IMR-90 (cell line): ENCODE data around the gene CYGB. TPM values are rescaled to one million over a fixed set of nuclear protein-coding genes. Genes with fewer than 3 reads are reported as not detected.

ENCODE experiments used
- ATAC-seq: fragments of 200-7000 bp; cut with Tn5 transposase; 2 replicates; pipeline ENCODE4 v1.9.1; 2020; ENCODE audit warnings: low read depth, mild to moderate bottlenecking, moderate library complexity
- BruUV-seq: library from RNA; stranded (reverse); fragments of 400-500 nt; replicated peaks from 2 replicates; lab custom pipeline; 2021; lab: Mats Ljungman, UMichigan
- CTCF ChIA-PET: fragments of 300-600 bp; formaldehyde crosslinking; extraction: SDS; loops from one replicate; lab custom pipeline; 2021; ENCODE audit warnings: antibody characterized with exemption; lab: Yijun Ruan, JAX
- POLR2A ChIA-PET: fragments of 300-600 bp; sonication (Branson Sonifier 250); formaldehyde crosslinking; loops from one replicate; lab custom pipeline; 2022; ENCODE audit warnings: antibody characterized with exemption; ENCODE audit not compliant: unreplicated experiment; lab: Charles Lee
- DNase-seq: peaks from one replicate; pipeline ENCODE4 v3.0.0; 2013
- H2AFZ ChIP-seq: replicated peaks from 2 replicates; pipeline ENCODE3; 2013; ENCODE audit warnings: low read length, mild to moderate bottlenecking; ENCODE audit not compliant: poor library complexity
- H2AK5ac ChIP-seq: 2 replicates; pipeline ENCODE4 v1.6.1; 2013; ENCODE audit warnings: low read depth, low read length, inconsistent platforms
- H2AK9ac ChIP-seq: replicated peaks from 2 replicates; pipeline ENCODE3; 2013; ENCODE audit warnings: mild to moderate bottlenecking, low read depth, low read length, moderate library complexity; ENCODE audit not compliant: poor library complexity
- H2BK120ac ChIP-seq: 2 replicates; pipeline ENCODE4 v1.6.1; 2013; ENCODE audit warnings: low read depth, low read length, inconsistent platforms
- H2BK15ac ChIP-seq: 3 replicates; pipeline ENCODE4 v1.6.1; 2013; ENCODE audit warnings: low read depth, low read length, inconsistent platforms
- H2BK20ac ChIP-seq: 2 replicates; pipeline ENCODE4 v1.6.1; 2013; ENCODE audit warnings: low read depth, mild to moderate bottlenecking, inconsistent platforms, low read length, moderate library complexity
- H2BK5ac ChIP-seq: 2 replicates; pipeline ENCODE4 v1.6.1; 2013; ENCODE audit warnings: mild to moderate bottlenecking, low read depth, low read length, inconsistent platforms; ENCODE audit not compliant: poor library complexity, severe bottlenecking
- H3K14ac ChIP-seq: replicated peaks from 2 replicates; pipeline ENCODE4 v1.6.1; 2013; ENCODE audit warnings: low read depth, low read length, inconsistent platforms
- H3K18ac ChIP-seq: 2 replicates; pipeline ENCODE4 v1.6.1; 2013; ENCODE audit warnings: low read depth, low read length, control low read depth
- H3K23ac ChIP-seq: 2 replicates; pipeline ENCODE4 v1.6.1; 2013; ENCODE audit warnings: low read depth, low read length, inconsistent platforms
- H3K27ac ChIP-seq: 2 replicates; pipeline ENCODE4 v1.5.1; 2013; ENCODE audit warnings: mild to moderate bottlenecking, control low read depth, low read length; ENCODE audit not compliant: insufficient read depth
- H3K27me3 ChIP-seq: 2 replicates; pipeline ENCODE4 v1.6.1; 2013; ENCODE audit warnings: low read length; ENCODE audit not compliant: control insufficient read depth, insufficient read depth
- H3K36me3 ChIP-seq: 2 replicates; pipeline ENCODE4 v1.6.1; 2013; ENCODE audit warnings: low read length, mixed read lengths; ENCODE audit not compliant: control insufficient read depth, insufficient read depth
- H3K4ac ChIP-seq: 2 replicates; pipeline ENCODE4 v1.6.1; 2013; ENCODE audit warnings: low read depth, low read length, inconsistent platforms
- H3K4me1 ChIP-seq: 2 replicates; pipeline ENCODE4 v1.6.1; 2013; ENCODE audit warnings: low read length, mixed read lengths; ENCODE audit not compliant: control insufficient read depth, insufficient read depth
- H3K4me2 ChIP-seq: 2 replicates; pipeline ENCODE4 v1.6.1; 2013; ENCODE audit warnings: low read depth, mild to moderate bottlenecking, control low read depth, low read length, moderate library complexity
- H3K4me3 ChIP-seq: 2 replicates; pipeline ENCODE4 v1.5.1; 2013; ENCODE audit warnings: low read depth, mild to moderate bottlenecking, control low read depth, low read length, moderate library complexity; ENCODE audit not compliant: insufficient read depth
- H3K56ac ChIP-seq: 2 replicates; pipeline ENCODE4 v1.6.1; 2013; ENCODE audit warnings: low read length, inconsistent platforms; ENCODE audit not compliant: insufficient read depth; ENCODE audit errors: extremely low read depth
- H3K79me1 ChIP-seq, 2 experiments: 2 replicates each; pipeline ENCODE4 v1.6.1; 2013; ENCODE audit warnings: low read length in 2 of 2, inconsistent platforms in 1 of 2, low read depth in 1 of 2
- H3K9ac ChIP-seq: 2 replicates; pipeline ENCODE4 v1.6.1; 2013; ENCODE audit warnings: low read depth, low read length, control low read depth
- H3K9me1 ChIP-seq: 2 replicates; pipeline ENCODE4 v1.6.1; 2013; ENCODE audit warnings: low read length, inconsistent platforms; ENCODE audit not compliant: insufficient read depth
- H3K9me3 ChIP-seq: 2 replicates; pipeline ENCODE4 v1.6.1; 2013; ENCODE audit warnings: low read length; ENCODE audit not compliant: control insufficient read depth, insufficient read depth
- H4K20me1 ChIP-seq: 2 replicates; pipeline ENCODE4 v1.6.1; 2013; ENCODE audit warnings: low read length, inconsistent platforms; ENCODE audit not compliant: insufficient read depth
- H4K5ac ChIP-seq: 2 replicates; pipeline ENCODE4 v1.6.1; 2013; ENCODE audit warnings: mild to moderate bottlenecking, low read depth, low read length, control low read depth
- H4K8ac ChIP-seq, 2 experiments: 2 replicates each; pipeline ENCODE4 v1.6.1; 2013; ENCODE audit warnings: low read depth in 2 of 2, low read length in 2 of 2, control low read depth in 1 of 2, inconsistent platforms in 1 of 2
- H4K91ac ChIP-seq: 2 replicates; pipeline ENCODE4 v1.6.1; 2013; ENCODE audit warnings: low read depth, low read length, inconsistent platforms; ENCODE audit not compliant: insufficient read depth
- BHLHE40 ChIP-seq: fragments of 150-350 bp; IDR thresholded peaks from 2 replicates; pipeline ENCODE4 v1.6.1; 2016; ENCODE audit warnings: mild to moderate bottlenecking, low read depth, low read length
- CHD1 ChIP-seq: IDR thresholded peaks from 2 replicates; pipeline ENCODE4 v1.6.1; 2012; ENCODE audit warnings: low read depth, low read length, improper control_type of control experiment
- CTCF ChIP-seq: conservative IDR thresholded peaks from 2 replicates; pipeline ENCODE4 v1.5.1; 2012; ENCODE audit warnings: mild to moderate bottlenecking, low read depth, low read length, improper control_type of control experiment
- FOS ChIP-seq: fragments of 150-350 bp; IDR thresholded peaks from 2 replicates; pipeline ENCODE4 v1.6.1; 2016; ENCODE audit warnings: low read depth, low read length
- MAFK ChIP-seq: IDR thresholded peaks from 2 replicates; pipeline ENCODE4 v1.6.1; 2012; ENCODE audit warnings: low read depth, low read length, improper control_type of control experiment
- MAZ ChIP-seq: IDR thresholded peaks from 2 replicates; pipeline ENCODE4 v1.6.1; 2012; ENCODE audit warnings: low read depth, mild to moderate bottlenecking, low read length, improper control_type of control experiment, moderate library complexity, borderline replicate concordance
- MXI1 ChIP-seq: IDR thresholded peaks from 2 replicates; pipeline ENCODE4 v1.6.1; 2012; ENCODE audit warnings: low read depth, mild to moderate bottlenecking, low read length, moderate library complexity, borderline replicate concordance
- NFE2L2 ChIP-seq: fragments of 150-350 bp; IDR thresholded peaks from 2 replicates; pipeline ENCODE4 v1.6.1; 2016; ENCODE audit warnings: low read depth, mild to moderate bottlenecking, low read length
- RAD21 ChIP-seq: IDR thresholded peaks from 2 replicates; pipeline ENCODE4 v1.6.1; 2012; ENCODE audit warnings: low read length, improper control_type of control experiment
- RCOR1 ChIP-seq: IDR thresholded peaks from 2 replicates; pipeline ENCODE4 v1.6.1; 2012; ENCODE audit warnings: mild to moderate bottlenecking, low read length, improper control_type of control experiment; ENCODE audit not compliant: insufficient replicate concordance
- SMC3 ChIP-seq: fragments of 150-350 bp; IDR thresholded peaks from 2 replicates; pipeline ENCODE4 v1.6.1; 2016; ENCODE audit warnings: low read depth, mild to moderate bottlenecking, antibody characterized with exemption, low read length, moderate library complexity
- WGBS, 2 experiments: methylation state at CpG; one replicate each; pipeline versions ENCODE4 v1.1.5 to v1.1.7; 2013; ENCODE audit warnings: missing lambda C conversion rate in 2 of 2; ENCODE audit not compliant: insufficient read length in 1 of 2; ENCODE audit errors: extremely low coverage in 2 of 2; 5-methylcytosine and 5-hydroxymethylcytosine counted together
- dilution Hi-C: fragments of 300-500 bp; cut with HindIII; formaldehyde crosslinking; loops from one replicate; pipeline ENCODE4 v1.14.3; 2018; ENCODE audit warnings: low sequenced_read_pairs; ENCODE audit not compliant: unreplicated experiment
- in situ Hi-C: fragments of 300-500 bp; cut with MboI; formaldehyde crosslinking; loops from 3 replicates; pipeline ENCODE4 v1.14.3; 2019; ENCODE audit warnings: low sequenced_read_pairs, inconsistent platforms, mixed read lengths
- intact Hi-C: fragments of 100-400 bp; cut with micrococcal nuclease; formaldehyde crosslinking; loops from 2 replicates; pipeline ENCODE4 v1.10.0; 2022
- polyA plus RNA-seq, 3 experiments: library from polyadenylated mRNA; depleted of rRNA; stranded (reverse); fragments of >200 nt; gene quantifications; 2 replicates each; pipeline ENCODE4 v1.2.3, GENCODE V29; 2012; ENCODE audit warnings: low replicate concordance in 1 of 3
- total RNA-seq: library from RNA; depleted of rRNA; stranded (reverse); fragments of >200 nt; gene quantifications from 2 replicates; pipeline ENCODE4 v1.2.3, GENCODE V29; 2012
- TF ChIP-seq, protein P1 (sequence below): fragments of 150-350 bp; IDR thresholded peaks from 2 replicates; pipeline ENCODE4 v1.6.1; 2016; ENCODE audit warnings: low read depth, mild to moderate bottlenecking, low read length, moderate library complexity, borderline replicate concordance

The CYGB gene
- total and polyA plus RNA-seq, 2 of the 4 experiments (the other 2 are of a cell fraction): 1.3 to 2.9 TPM

GRCh38 chr17:76577876-76578275 lies 40.4 kb upstream of the CYGB start:
- Histone ChIP-seq H3K4me1 (peaks cover 2% of the 10 kb centered on the region; the same call in 1 of the 2 replicates), H3K18ac (no peak overlapping the region), H3K36me3 (no peaks in the 10 kb centered on the region), H2BK5ac (no peak overlapping the region), H3K9me3 (no peaks in the 10 kb centered on the region), H3K14ac (no peak overlapping the region), H3K9me1 (peaks cover 3% of the 10 kb centered on the region; the same call in 1 of the 2 replicates), H3K79me1 (no peaks in the 10 kb centered on the region), H3K4me3 (no peak overlapping the region), H3K4me2 (no peak overlapping the region), H2AFZ (peak overlapping the region; percentile 32), H4K20me1 (no peaks in the 10 kb centered on the region), H2BK120ac (no peak overlapping the region), H4K5ac (no peak overlapping the region), H2AK9ac (peak overlapping the region; percentile 72), H3K27me3 (no peaks in the 10 kb centered on the region), H2AK5ac (no peak overlapping the region; the same call in 1 of the 2 replicates), H2BK15ac (no peak overlapping the region), H4K91ac (no peak overlapping the region), H3K9ac (no peak overlapping the region), H3K4ac (no peak overlapping the region), H3K23ac (no peak overlapping the region), H4K8ac (no peak overlapping the region), H2BK20ac (no peak overlapping the region), H3K27ac (no peak overlapping the region), H3K56ac (no peak overlapping the region)
- intact Hi-C loops (no loop called here), in situ Hi-C loops (no loop called here), dilution Hi-C loops (no loop called here)
- no peak for TF ChIP-seq NFE2L2
- TF ChIP-seq MAZ: no peak
- no peak for TF ChIP-seq RAD21
- TF ChIP-seq SMC3: no peak
- TF ChIP-seq BHLHE40: no peak
- TF ChIP-seq CHD1: no peak
- TF ChIP-seq, protein P1, sequence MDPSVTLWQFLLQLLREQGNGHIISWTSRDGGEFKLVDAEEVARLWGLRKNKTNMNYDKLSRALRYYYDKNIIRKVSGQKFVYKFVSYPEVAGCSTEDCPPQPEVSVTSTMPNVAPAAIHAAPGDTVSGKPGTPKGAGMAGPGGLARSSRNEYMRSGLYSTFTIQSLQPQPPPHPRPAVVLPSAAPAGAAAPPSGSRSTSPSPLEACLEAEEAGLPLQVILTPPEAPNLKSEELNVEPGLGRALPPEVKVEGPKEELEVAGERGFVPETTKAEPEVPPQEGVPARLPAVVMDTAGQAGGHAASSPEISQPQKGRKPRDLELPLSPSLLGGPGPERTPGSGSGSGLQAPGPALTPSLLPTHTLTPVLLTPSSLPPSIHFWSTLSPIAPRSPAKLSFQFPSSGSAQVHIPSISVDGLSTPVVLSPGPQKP: no peak
- no peak for TF ChIP-seq MAFK
- TF ChIP-seq FOS: no peak
- no peak for TF ChIP-seq MXI1
- no peak for TF ChIP-seq CTCF
- TF ChIP-seq RCOR1: no peak
- ChIA-PET POLR2A (interaction anchor here (0.5 kb wide), 1 partner anchor 9 kb away, joined by 6 read pairs; a partner anchor contains a TSS), CTCF (no interaction called here)
- WGBS, 2 experiments: 83% methylated on average over 3 of the region's 7 CpGs; no CpG with 5 or more reads in 1 of the 2 experiments
- no peak for DNase-seq
- BruUV-seq: no TSS peak
- no peak for ATAC-seq
